HG02885 (cell line): ENCODE data around the gene PHKB.
"Not testable (repeated sequence)": the region's sequence is repeated elsewhere in the genome, so short reads cannot be mapped to it uniquely, and the experiment has no call there.

Experiments
- ATAC-seq: cut with Tn5 transposase; IDR thresholded peaks from one replicate; pipeline ENCODE4 v1.9.1; 2021; ENCODE audit warnings: mild to moderate bottlenecking; ENCODE audit not compliant: unreplicated experiment, poor library complexity

PHKB gene

DNA sequence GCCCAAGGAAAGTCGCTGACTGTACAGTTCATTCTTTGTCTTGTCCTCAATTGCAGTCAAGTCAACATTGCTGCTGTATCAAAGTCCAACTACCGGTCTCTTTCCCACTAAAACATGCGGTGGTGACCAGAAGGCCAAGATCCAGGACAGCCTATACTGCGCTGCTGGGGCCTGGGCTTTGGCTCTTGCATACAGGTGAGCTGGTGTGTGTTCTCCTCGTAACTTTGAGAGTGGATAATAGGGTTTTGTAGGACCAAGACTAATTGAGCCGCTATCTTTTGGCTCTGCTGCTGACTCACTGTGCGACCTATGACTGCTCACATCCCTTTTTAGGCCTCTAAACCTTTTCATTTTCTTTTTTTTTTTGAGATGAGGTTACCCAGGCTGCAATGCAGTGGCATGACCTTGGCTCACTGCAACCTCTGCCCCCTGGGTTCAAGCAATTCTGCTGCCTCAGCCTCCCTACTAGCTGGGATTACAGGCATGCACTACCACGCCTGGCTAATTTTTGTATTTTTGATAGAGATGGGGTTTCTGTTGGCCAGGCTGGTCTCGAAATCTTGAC lies 38.7 kb downstream of the PHKB start:
- no peak for ATAC-seq

GRCh38 chr16:47503936-47504335 lies 42.8 kb downstream of the PHKB start:
- ATAC-seq = no peak

DNA sequence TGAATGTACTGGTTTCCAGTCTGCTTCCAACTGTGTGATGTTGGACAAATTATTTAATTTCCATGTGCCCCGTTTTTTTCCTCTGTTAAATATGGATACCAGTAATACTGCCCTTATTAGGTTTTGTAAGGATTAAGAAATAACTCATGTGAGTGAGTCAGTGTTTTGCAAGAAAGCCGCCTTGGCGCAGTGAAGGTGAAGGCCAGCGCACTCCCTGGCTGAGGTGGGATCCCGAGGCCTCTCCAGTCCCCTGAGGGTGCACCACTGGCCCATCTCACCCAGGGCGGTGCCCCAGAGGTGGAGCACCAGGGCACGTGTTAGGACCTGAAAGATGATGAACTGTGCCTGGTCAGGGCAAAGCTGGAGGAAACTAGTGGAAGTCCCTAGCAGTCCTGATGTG lies 43.5 kb downstream of the PHKB start:
- no peak for ATAC-seq

DNA sequence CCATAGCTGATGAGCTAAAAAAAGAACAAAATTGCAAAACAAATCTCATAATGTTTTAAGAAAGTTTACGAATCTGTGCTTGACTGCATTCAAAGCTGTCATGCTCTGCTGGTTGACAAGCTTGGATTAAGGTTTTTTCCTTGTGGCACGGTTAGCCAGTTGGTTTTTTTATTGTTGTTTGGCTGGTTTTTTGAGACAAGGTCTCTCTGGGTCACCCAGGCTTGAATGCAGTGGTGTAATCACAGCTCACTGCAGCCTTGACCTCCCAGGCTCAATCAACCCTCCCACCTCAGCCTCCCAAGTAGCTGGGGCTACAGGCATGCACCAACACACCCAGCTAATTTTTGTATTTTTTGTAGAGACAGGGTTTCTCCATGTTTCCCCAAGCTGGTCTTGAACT lies 45.7 kb downstream of the PHKB start:
- no peak for ATAC-seq

- ATAC-seq = no peak
Observed at GRCh38 chr16:47507701-47508100, 46.6 kb downstream of the PHKB start.

GRCh38 chr16:47511882-47512281 lies 50.8 kb downstream of the PHKB start:
- no peak for ATAC-seq

- no peak for ATAC-seq
Observed at GRCh38 chr16:47519037-47519436, 57.9 kb downstream of the PHKB start.

DNA sequence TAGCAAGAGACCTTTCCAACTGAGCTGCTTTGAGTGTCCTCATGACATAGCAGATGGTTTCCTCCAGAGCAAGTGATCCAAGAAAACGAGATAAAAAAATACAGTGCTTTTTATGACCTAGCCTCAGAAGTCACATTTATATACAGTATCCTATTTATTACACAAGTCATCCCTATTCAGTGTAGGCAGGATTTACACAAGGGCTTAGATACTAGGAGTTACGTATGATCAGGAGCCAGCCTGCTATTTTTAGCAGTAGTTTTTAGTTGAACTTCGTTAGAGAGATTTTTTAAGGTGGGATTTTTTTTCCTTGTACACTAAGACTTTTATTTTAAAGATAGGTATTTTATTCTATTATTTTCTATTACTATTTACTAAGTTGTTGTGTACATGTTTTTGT lies 58.4 kb downstream of the PHKB start:
- no peak for ATAC-seq

GRCh38 chr16:47519996-47520679 lies 59.0 kb downstream of the PHKB start:
- ATAC-seq = no peak

DNA sequence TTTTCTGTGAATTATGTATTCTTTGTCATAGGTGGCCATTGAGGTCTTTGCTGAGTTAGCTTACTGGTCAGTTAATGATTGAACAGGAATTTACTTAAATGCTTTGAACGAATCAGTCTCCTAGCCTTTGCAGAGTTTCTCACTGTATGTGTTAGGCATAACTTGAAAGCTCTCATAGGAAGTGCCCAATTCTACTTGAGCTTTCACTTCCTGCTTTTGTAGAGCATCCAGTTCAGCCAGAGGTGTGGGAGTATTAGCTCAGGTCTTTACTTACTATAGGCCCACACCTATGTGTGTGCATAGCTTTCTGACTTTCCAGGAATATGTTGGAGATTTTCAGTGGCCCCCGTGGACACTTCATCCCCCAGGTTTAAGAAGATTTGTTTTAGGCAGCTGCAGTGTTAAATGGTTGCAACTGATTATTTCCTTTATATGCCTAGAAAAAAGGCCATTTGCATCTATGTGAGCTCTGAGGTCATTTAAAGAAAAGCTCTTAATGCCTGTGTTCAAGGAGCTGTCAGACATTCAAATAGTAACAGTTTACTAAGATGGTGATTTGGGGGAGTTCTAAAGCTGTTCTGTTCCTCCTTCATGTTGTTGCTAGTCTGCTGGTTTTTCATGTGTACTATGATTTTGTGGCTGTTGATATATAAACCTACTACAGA lies 62.3 kb downstream of the PHKB start:
- peak; percentile 99 for ATAC-seq

GRCh38 chr16:47524007-47524405 lies 62.9 kb downstream of the PHKB start:
- ATAC-seq = no peak

DNA sequence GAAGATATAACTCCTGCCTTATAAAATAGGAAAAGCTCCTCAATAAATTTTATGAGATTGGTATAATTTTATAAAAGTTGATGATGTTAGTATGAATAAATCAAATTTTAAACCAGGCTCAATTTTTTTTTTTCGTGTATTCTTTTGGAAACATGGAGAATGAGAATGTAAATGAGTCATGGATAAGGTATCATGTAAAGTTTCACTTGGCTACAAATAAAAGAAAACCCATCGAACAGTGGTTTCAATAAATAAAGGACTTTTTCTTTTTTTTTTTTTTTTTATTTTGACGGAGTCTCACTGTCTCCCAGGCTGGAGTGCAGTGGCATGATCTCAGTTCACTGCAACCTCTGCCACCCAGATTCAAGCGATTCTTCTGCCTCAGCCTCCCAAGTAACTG lies 67.3 kb downstream of the PHKB start:
- ATAC-seq = no peak

GRCh38 chr16:47533744-47534292 lies 72.7 kb downstream of the PHKB start:
- no peak for ATAC-seq

- ATAC-seq = no peak
Observed at GRCh38 chr16:47538472-47538871, 77.3 kb downstream of the PHKB start.

DNA sequence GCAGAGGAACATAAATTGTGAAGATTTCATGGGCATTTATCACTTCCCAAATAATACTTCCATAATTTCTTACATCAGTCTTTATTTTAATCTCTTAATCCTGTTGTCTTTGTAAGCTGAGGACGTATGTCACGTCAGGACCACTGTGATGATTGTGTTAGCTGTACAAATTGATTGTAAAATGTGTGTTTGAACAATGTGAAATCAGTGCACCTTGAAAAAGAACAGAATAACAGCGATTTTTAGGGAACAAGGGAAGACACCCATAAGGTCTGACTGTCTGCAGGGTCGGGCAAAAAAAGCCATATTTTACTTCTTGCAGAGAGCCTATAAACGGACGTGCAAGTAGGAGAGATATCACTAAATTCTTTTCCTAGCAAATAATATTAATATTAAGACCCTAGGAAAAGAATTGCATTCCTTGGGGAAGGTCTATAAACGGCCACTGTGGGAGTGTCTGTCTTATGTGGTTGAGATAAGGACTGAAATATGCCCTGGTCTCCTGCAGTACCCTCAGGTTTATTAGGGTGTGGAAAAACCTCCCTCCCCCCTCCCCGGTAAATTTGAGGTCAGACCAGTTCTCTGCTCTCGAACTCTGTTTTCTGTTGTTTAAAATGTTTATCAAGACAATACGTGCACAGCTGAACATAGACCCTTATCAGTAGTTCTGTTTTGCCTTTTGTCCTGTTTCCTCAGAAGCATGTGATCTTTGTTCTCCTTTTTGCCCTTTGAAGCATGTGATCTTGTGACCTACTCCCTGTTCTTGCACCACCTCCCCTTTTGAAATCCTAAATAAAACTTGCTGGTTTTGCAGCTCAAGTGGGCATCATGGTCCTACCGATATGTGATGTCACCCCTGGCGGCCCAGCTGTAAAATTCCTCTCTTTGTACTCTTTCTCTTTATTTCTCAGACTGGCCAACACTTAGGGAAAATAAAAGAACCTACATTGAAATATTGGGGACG lies 78.9 kb downstream of the PHKB start:
- not testable (repeated sequence) for ATAC-seq

DNA sequence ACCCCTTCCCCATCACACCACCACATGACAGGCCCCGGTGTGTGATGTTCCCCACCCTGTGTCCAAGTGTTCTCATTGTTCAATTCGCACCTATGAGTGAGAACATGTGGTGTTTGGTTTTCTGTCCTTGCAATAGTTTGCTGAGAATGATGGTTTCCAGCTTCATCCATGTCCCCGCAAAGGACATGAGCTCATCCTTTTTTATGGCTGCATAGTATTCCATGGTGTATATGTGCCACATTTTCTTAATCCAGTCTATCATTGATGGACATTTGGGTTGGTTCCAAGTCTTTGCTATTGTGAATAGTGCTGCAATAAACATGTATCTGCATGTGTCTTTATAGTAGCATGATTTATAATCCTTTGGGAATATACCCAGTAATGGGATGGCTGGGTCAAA lies 80.0 kb downstream of the PHKB start:
- not testable (repeated sequence) for ATAC-seq

- ATAC-seq = not testable (repeated sequence)
Observed at GRCh38 chr16:47544255-47544654, 83.1 kb downstream of the PHKB start.

GRCh38 chr16:47551185-47551584 lies 90.1 kb downstream of the PHKB start:
- ATAC-seq = not testable (repeated sequence)

DNA sequence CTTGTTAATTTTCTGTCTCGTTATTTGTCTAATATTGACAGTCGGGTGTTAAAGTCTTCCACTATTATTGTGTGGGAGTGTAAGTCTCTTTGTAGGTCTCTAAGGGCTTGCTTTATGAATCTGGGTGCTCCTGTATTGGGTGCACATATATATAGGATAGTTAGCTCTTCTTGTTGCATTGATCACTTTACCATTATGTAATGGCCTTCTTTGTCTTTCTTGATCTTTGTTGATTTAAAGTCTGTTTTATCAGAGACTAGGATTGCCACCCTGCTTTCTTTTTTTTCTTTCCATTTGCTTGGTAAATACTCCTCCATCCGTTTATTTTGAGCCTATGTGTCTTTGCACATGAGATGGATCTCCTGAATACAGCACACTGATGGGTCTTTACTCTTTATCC lies 90.6 kb downstream of the PHKB start:
- not testable (repeated sequence) for ATAC-seq

GRCh38 chr16:47553853-47554564 lies 92.9 kb downstream of the PHKB start:
- ATAC-seq = no peak
